ENCODE measurements around the gene MIR17HG. TPM values are rescaled to one million over a fixed set of nuclear protein-coding genes. Genes with fewer than 3 reads are reported as not detected.
"Not testable (repeated sequence)": the region's sequence is repeated elsewhere in the genome, so short reads cannot be mapped to it uniquely, and the experiment has no call there.

The MIR17HG gene
- total RNA-seq, 1 experiment from 2014 or later, result 4.0 TPM

DNA sequence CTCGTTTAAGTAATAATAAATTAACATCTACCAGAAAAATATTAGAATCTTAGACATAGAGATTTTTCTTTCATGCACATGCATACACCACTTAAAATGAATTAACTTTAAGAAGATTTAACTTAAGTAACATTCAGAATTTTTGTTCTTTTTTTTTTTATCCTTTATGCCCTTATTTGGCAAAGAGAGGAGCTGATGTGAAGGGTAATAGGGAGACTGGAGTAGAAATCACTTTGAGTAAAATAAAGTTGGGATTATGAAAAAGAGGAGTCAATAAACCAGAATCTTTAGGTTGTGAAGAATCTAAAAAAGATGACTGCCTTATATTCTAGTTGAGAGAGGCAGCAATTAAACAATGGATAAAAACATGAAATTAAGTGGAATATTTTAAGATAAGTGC is 18.8 kb upstream of the MIR17HG start:
- no peak for DNase-seq
- H3K36me3 ChIP-seq, result no peaks in the 10 kb centered on the region
- peaks cover 22% of the 10 kb centered on the region for H3K27me3 ChIP-seq
- H3K4me3 ChIP-seq, result no peak overlapping the region
- no peaks in the 10 kb centered on the region for H3K9me3 ChIP-seq

GRCh38 chr13:91329733-91330132 is 17.8 kb upstream of the MIR17HG start:
- Histone ChIP-seq H3K9me3 (no peaks in the 10 kb centered on the region), H3K36me3 (no peaks in the 10 kb centered on the region), H3K27me3 (peaks cover 22% of the 10 kb centered on the region), H3K4me3 (no peak overlapping the region)
- no peak for DNase-seq

GRCh38 chr13:91331047-91331915 is 16.2 kb upstream of the MIR17HG start:
- peaks cover 22% of the 10 kb centered on the region for H3K27me3 ChIP-seq
- H3K36me3 ChIP-seq, result no peaks in the 10 kb centered on the region
- no peak for DNase-seq
- H3K9me3 ChIP-seq, result no peaks in the 10 kb centered on the region
- H3K4me3 ChIP-seq, result no peak overlapping the region

DNA sequence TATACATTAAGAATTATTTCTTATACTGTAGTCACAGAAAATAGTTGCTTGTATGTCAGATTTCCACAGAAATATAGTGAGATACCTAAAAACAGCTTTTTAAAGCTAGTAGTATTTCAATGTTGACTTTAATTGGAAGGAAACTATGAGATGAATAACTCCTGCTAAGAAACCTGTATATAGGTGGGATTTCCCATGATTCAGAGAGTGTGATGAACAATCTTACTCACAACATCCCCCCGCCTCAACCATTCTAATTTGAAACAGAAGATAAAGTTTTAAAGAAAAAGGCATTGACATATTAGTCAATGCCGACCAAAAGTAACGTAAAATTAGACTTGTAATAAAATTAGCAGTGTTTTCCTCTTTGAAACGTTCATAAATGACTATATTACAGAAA is 1.4 kb upstream of the MIR17HG start:
- peaks cover 21% of the 10 kb centered on the region for H3K36me3 ChIP-seq
- no peaks in the 10 kb centered on the region for H3K9me3 ChIP-seq
- H3K27me3 ChIP-seq, result peaks cover 57% of the 10 kb centered on the region
- H3K4me3 ChIP-seq, result no peak overlapping the region
- no peak for DNase-seq

- DNase-seq, result peak; percentile 1
- H3K4me3 ChIP-seq, result peak overlapping the region; percentile 77
- H3K9me3 ChIP-seq, result no peaks in the 10 kb centered on the region
- H3K27me3 ChIP-seq, result peaks cover 52% of the 10 kb centered on the region
- H3K36me3 ChIP-seq, result peaks cover 29% of the 10 kb centered on the region
Observed at GRCh38 chr13:91346850-91347201, 661 bp upstream of the MIR17HG start.

GRCh38 chr13:91347996-91348905 is 764 bp downstream of the MIR17HG start:
- Histone ChIP-seq H3K9me3 (no peaks in the 10 kb centered on the region), H3K4me3 (peak overlapping the region; percentile 77), H3K36me3 (peaks cover 41% of the 10 kb centered on the region), H3K27me3 (peaks cover 39% of the 10 kb centered on the region)
- peak; percentile 50 for DNase-seq

- DNase-seq, result peak; percentile 87
- Histone ChIP-seq H3K9me3 (no peaks in the 10 kb centered on the region), H3K4me3 (peak overlapping the region; percentile 77), H3K36me3 (peaks cover 49% of the 10 kb centered on the region), H3K27me3 (peaks cover 32% of the 10 kb centered on the region)
Observed at GRCh38 chr13:91348906-91349435, 1.5 kb downstream of the MIR17HG start.

DNA sequence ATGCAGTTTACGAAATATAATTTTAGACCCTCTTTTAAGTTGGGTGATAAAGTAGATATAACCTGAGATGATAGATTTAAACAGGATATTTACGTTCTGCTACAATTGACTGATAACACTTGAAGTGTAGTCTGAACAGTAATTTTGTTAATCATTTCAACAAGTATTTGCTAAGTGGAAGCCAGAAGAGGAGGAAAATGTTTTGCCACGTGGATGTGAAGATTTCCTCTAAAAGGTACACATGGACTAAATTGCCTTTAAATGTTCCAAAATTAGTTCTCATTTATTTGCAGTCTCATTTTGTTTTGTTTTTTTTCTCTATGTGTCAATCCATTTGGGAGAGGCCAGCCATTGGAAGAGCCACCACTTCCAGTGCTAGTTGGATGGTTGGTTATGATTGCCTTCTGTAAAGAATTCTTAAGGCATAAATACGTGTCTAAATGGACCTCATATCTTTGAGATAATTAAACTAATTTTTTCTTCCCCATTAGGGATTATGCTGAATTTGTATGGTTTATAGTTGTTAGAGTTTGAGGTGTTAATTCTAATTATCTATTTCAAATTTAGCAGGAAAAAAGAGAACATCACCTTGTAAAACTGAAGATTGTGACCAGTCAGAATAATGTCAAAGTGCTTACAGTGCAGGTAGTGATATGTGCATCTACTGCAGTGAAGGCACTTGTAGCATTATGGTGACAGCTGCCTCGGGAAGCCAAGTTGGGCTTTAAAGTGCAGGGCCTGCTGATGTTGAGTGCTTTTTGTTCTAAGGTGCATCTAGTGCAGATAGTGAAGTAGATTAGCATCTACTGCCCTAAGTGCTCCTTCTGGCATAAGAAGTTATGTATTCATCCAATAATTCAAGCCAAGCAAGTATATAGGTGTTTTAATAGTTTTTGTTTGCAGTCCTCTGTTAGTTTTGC is 2.8 kb downstream of the MIR17HG start:
- Histone ChIP-seq H3K4me3 (peak overlapping the region; percentile 77), H3K9me3 (no peaks in the 10 kb centered on the region), H3K27me3 (peaks cover 19% of the 10 kb centered on the region), H3K36me3 (peaks cover 61% of the 10 kb centered on the region)
- no peak for DNase-seq

DNA sequence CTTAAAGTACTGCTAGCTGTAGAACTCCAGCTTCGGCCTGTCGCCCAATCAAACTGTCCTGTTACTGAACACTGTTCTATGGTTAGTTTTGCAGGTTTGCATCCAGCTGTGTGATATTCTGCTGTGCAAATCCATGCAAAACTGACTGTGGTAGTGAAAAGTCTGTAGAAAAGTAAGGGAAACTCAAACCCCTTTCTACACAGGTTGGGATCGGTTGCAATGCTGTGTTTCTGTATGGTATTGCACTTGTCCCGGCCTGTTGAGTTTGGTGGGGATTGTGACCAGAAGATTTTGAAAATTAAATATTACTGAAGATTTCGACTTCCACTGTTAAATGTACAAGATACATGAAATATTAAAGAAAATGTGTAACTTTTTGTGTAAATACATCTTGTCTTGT is 3.6 kb downstream of the MIR17HG start:
- Histone ChIP-seq H3K4me3 (peak overlapping the region; percentile 77), H3K27me3 (peaks cover 11% of the 10 kb centered on the region), H3K36me3 (peaks cover 70% of the 10 kb centered on the region), H3K9me3 (no peaks in the 10 kb centered on the region)
- no peak for DNase-seq

GRCh38 chr13:91351980-91352379 is 4.5 kb downstream of the MIR17HG start:
- H3K9me3 ChIP-seq, result no peaks in the 10 kb centered on the region
- peaks cover 79% of the 10 kb centered on the region for H3K36me3 ChIP-seq
- no peak for DNase-seq
- H3K27me3 ChIP-seq, result peaks cover 2% of the 10 kb centered on the region
- no peak overlapping the region for H3K4me3 ChIP-seq

GRCh38 chr13:91352891-91353290 is 5.4 kb downstream of the MIR17HG start:
- H3K9me3 ChIP-seq, H3K4me3 ChIP-seq, DNase-seq, H3K27me3 ChIP-seq: not testable (repeated sequence)
- peaks cover 84% of the 10 kb centered on the region for H3K36me3 ChIP-seq

- H3K4me3 ChIP-seq, result no peak overlapping the region
- no peaks in the 10 kb centered on the region for H3K27me3 ChIP-seq
- no peak for DNase-seq
- H3K9me3 ChIP-seq, result no peaks in the 10 kb centered on the region
- peaks cover 84% of the 10 kb centered on the region for H3K36me3 ChIP-seq
Observed at GRCh38 chr13:91353494-91353893, 6.0 kb downstream of the MIR17HG start.

DNA sequence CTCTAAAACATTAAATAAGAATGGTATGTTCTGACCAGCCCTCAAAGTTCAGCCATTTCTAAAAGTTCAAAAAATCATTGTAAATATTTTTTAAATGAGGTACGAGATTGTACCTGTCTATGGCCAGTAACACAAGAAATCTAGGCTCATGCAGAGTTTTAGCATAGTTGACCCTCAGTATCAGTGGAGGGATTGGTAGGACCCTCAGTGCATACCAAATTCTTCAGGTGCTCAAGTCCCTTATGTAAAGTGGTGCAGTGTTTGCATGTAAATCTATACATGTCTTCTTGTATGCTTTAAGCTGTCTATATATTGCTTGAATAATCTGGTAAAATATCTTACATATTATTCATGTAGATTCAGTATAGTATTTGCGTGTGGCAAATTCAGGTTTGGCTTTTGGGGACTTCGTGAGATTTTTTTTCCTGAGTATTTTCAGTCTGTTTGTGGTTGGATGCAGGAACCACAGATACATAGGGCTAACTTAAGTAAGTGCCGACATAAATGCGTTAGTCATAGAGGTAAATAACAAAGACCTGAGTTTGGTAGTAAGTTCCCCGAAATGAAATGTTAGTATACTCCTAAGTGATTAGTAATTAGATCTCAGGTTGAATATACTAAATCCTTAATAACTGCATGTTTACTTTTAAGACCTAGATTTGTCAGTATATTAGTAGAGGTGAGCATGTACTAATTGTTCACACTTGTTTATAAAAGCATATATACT is 7.8 kb downstream of the MIR17HG start:
- peaks cover 71% of the 10 kb centered on the region for H3K36me3 ChIP-seq
- no peak for DNase-seq
- no peaks in the 10 kb centered on the region for H3K9me3 ChIP-seq
- H3K4me3 ChIP-seq, result no peak overlapping the region
- no peaks in the 10 kb centered on the region for H3K27me3 ChIP-seq

DNA sequence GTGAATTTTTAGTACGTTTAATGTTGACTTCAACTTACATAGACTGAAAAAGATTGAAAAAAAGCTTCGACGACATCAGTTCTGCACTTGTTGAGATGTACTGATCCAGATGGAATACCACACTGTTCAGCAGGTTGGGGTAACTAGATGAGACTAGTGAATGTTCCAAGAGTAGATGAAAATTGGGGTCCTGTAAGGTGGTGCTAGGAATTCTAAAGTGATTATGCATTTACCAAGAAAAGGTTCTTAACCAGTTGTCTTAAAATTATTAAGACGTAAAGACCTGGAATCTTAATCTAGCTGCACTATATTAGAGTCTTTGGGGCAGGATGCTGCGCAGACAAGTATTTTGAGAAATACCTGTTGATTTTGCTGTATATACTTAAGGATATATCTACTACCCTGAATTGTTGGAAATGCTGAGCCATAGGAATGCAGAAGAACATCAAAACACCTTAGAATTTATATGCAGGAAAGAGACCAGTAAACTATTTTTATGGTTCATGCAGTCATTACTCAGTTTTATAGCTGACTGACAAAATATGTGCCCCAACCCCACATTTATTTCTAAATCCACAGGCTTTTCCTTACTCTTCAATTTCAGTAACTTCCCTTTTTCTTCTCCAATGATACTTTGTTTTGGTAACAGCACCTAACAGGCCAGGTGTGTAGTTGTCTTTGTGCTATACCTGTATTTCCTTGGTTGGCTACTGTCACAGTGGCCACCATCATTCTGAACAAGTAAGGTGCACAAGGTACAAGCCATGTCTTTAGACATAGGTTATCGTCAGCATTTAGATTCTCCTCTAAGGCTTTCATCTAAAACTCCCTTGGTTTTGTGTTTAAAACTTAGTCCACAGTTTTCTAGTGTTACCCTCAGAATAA is 8.6 kb downstream of the MIR17HG start:
- no peaks in the 10 kb centered on the region for H3K27me3 ChIP-seq
- DNase-seq, result no peak
- no peaks in the 10 kb centered on the region for H3K9me3 ChIP-seq
- H3K4me3 ChIP-seq, result no peak overlapping the region
- peaks cover 63% of the 10 kb centered on the region for H3K36me3 ChIP-seq

Measured in MG63 (cell line).